Hematopoietic multipotent progenitor cell treated with erythropoietin and hydrocortisone succinate and interleukin-3 and kit ligand, for 8 days (in vitro differentiated cells): ENCODE measurements around the gene ARHGAP4.

Experiments used
- DNase-seq: peaks from one replicate; pipeline ENCODE4 v3.0.0-alpha.2; 2015

ARHGAP4 gene

GRCh38 chrX:153903238-153903980 is 22.7 kb downstream of the ARHGAP4 start:
- DNase-seq, result no peak

GRCh38 chrX:153902385-153902784 is 23.7 kb downstream of the ARHGAP4 start:
- DNase-seq, result no peak

GRCh38 chrX:153901753-153902140 is 24.3 kb downstream of the ARHGAP4 start:
- DNase-seq, result no peak

GRCh38 chrX:153900831-153901752 is 25.0 kb downstream of the ARHGAP4 start:
- DNase-seq, result peak; percentile 27

GRCh38 chrX:153897899-153898298 is 28.2 kb downstream of the ARHGAP4 start:
- DNase-seq, result peak; percentile 94

GRCh38 chrX:153889123-153889522 is 36.9 kb downstream of the ARHGAP4 start:
- no peak for DNase-seq

GRCh38 chrX:153888344-153888743 is 37.7 kb downstream of the ARHGAP4 start:
- no peak for DNase-seq

GRCh38 chrX:153887385-153887784 is 38.7 kb downstream of the ARHGAP4 start:
- DNase-seq, result no peak

- DNase-seq, result no peak
Measured at GRCh38 chrX:153886915-153887314, 39.1 kb downstream of the ARHGAP4 start.

GRCh38 chrX:153885968-153886903 is 39.8 kb downstream of the ARHGAP4 start, which contains the start of gene L1CAM:
TSS of gene L1CAM (minus strand) at chrX:153886173. CDS start at chrX:153875836, 10,337 bp downstream.
- no peak for DNase-seq

GRCh38 chrX:153885208-153885787 is 40.8 kb downstream of the ARHGAP4 start:
- DNase-seq, result no peak

- no peak for DNase-seq
Measured at GRCh38 chrX:153884590-153884989, 41.5 kb downstream of the ARHGAP4 start.

GRCh38 chrX:153884136-153884535 is 41.9 kb downstream of the ARHGAP4 start:
- DNase-seq, result no peak

GRCh38 chrX:153883163-153883843 is 42.8 kb downstream of the ARHGAP4 start:
- DNase-seq, result no peak

- no peak for DNase-seq
Measured at GRCh38 chrX:153882557-153882956, 43.5 kb downstream of the ARHGAP4 start.

- DNase-seq, result no peak
Measured at GRCh38 chrX:153882086-153882498, 44.0 kb downstream of the ARHGAP4 start.

GRCh38 chrX:153881281-153881680 is 44.8 kb downstream of the ARHGAP4 start:
- no peak for DNase-seq

GRCh38 chrX:153880440-153880815 is 45.6 kb downstream of the ARHGAP4 start:
- DNase-seq, result no peak

- no peak for DNase-seq
Measured at GRCh38 chrX:153879741-153880439, 46.2 kb downstream of the ARHGAP4 start.

GRCh38 chrX:153878969-153879653 is 47.0 kb downstream of the ARHGAP4 start:
- DNase-seq, result no peak
